ENCODE measurements around the gene USH2A.

- TF ChIP-seq CTCF (IDR thresholded peaks at IDR 0.05; ENCODE audit: borderline replicate concordance, extremely low read depth, low read length, poor library complexity, severe bottlenecking) (no peak), EZH2 (IDR thresholded peaks at IDR 0.05; ENCODE audit: borderline replicate concordance, low read depth, low read length, severe bottlenecking) (no peak)
Observed at GRCh38 chr1:215780641-215781040, 642.6 kb downstream of the USH2A start.

All from DND-41 (cell line).